NCI-H524 (cell line): ENCODE results near the gene TFAP2C.

Experiments
- DNase-seq, 2 experiments: peaks; one replicate each; lab custom pipeline; 2025; lab: John Stamatoyannopoulos, UW

Gene TFAP2C

DNA sequence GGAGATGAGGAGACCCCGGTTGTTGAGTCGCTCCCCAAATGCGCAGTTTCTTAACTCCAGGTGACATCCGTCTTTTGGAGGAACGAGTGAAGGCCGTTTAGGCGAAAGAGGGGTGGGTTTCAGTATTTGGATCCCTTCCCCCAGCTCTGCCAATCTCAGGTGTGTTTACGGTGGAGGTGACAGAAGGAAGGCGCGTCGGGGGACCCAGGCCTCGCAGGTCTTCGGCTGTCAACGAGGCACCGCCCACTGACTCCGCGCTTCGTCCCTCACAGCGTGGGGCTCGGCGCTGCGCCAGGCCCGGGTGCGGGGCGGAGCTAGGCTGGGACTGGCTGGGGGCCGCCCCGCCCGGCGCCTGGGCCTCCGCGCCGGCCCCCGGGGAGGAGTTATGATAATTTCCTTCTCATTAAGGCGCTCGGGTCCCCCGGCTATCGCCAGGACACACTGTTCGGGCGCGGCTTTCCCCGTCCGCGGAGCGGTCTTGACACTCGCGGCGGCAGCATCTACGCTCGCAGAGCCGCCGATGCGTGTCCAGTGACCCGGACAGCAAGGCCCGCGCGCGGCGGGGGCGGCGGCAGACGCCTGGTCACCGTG is at the start of gene TFAP2C:
TSS of gene TFAP2C (plus strand) at position 434 of the 591 bp plus-strand sequence. CDS start 239 bp downstream, outside the sequence.
- DNase-seq, result peak; percentile 38 to 79

DNA sequence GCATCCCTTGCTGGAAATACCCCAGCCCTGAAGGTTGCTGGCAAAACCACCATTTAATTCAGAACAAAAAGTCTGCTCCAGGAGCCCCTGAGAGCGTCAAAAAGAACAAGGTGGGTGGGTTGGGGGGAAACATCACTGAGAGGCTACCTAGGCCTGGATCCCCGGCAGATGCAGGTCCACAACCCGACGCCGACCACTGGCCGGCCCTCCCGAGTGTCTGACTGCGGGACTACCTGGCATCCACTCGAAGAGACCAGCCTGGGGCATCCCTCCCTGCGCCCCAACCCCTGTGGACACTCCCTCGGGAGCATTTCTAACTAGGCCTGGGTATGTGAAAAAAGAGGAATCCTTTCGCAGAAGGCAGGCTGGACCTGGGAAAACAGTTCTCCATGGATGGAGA is 48.9 kb upstream of the TFAP2C start:
- DNase-seq, result no peak

DNA sequence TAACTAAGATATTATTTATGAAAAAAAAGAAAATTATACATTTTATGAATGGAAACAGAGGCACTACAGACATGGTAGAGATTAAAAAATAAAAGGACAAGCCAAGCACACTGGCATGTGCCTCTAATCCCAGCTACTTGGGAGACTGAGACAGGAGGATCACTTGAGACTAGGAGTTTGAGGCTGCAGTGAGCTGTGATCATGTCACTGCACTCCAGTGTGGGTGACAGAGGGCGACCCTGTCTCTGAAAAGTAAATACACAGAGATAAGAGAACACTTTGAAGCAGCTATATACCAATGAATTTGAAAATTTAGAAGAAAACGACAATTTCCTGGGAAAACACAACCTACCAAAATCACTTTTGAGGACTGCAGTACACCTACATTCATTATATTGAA is 47.4 kb upstream of the TFAP2C start:
- DNase-seq, result no peak

- DNase-seq, result peak in 1 of 2 experiments; percentile 7
These were observed 46.6 kb upstream of the TFAP2C start for GRCh38 chr20:56582542-56582941.

GRCh38 chr20:56584916-56585315 is 44.2 kb upstream of the TFAP2C start:
- DNase-seq, result no peak

DNA sequence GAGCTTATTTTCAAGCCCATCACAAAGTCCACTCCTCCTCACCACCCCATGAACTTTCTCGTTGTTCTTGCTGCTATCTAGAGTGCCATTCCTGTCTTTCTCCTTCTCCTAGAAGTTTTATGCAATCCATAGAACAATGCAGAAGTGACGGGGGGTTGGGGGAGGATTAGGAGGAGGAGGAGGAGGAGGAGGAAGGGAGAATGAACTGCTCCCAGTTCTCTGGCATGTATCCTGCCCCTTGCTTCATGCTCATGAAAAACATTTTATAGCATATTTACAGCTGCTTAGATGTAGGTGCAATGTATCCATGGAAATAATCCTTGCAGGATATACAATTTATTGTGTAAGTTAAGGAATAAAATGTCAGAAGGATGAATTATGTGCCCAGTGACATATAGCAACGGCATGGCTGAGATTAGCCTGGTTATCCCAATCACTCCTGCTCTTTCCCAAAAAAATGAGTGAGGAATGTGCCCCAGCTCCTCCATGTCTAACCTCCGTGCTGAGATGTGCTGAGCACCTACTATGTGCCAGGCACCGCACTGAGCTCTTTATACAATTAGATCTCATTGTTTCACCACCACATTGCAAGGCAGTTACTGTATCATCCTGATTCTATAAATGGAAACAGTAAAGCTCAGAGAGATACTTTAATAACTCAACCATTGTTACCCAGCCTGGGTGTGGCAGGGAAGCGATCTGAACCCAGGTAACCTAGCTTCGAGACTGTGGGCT is 41.6 kb upstream of the TFAP2C start:
- no peak for DNase-seq

- DNase-seq, result no peak
These were observed 40.1 kb upstream of the TFAP2C start for GRCh38 chr20:56588996-56589395.

DNA sequence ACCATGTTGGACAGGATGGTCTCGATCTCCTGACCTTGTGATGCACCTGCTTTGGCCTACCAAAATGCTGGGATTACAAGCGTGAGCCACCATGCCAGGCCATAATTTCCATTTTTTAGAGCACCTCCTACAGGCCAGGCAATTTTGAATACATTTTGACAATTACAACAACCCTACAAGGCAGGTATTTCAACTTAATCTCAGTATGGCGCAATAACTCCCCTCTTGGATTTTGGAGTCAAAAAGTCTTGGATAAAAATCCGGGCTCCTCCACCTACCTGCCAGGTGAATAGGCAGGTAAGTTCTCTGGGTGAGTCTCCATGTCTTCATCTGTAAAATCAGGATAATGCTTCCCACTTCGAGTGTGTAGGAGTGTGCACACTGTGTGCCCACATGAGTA is 39.5 kb upstream of the TFAP2C start:
- DNase-seq, result no peak

- DNase-seq, result no peak
These were observed 38.2 kb upstream of the TFAP2C start for GRCh38 chr20:56590888-56591287.

DNA sequence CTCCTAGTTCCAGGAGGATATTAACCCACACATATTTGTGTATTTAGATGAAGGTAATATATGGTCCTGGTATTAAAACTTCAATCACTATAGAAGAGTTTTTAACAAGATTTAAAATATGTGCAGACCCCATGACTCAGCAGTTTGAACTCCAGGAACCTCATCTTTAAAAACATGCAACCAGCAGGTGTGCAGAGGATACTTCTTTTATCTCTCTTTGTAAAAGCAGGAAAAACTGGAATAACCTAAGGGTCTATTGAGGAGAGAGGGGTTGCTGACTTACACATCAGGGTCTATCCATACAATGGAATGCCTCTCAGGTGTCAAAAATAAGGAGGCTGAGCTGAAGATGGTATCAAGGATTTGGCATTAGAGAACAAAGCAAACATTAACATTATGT is 36.9 kb upstream of the TFAP2C start:
- DNase-seq, result no peak

DNA sequence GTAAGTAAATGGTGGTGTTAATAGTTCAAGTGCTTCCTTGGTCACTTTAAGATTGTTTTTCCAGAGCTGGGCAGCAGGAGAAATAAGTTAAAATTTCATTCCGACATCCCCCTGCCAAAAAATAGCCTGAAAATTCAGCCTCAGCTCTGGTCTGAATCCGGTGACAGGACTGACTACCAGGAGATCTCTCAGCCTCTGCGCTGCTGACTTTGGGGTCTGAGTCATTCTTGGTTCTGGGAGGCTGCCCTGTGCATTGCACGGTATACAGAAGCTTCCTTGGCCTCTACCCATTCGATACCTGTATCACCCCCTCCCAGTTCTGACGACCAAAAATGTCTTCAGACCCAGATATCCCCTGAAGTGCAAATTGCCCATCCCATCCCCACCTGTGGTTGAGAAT is 36.3 kb upstream of the TFAP2C start:
- no peak for DNase-seq

DNA sequence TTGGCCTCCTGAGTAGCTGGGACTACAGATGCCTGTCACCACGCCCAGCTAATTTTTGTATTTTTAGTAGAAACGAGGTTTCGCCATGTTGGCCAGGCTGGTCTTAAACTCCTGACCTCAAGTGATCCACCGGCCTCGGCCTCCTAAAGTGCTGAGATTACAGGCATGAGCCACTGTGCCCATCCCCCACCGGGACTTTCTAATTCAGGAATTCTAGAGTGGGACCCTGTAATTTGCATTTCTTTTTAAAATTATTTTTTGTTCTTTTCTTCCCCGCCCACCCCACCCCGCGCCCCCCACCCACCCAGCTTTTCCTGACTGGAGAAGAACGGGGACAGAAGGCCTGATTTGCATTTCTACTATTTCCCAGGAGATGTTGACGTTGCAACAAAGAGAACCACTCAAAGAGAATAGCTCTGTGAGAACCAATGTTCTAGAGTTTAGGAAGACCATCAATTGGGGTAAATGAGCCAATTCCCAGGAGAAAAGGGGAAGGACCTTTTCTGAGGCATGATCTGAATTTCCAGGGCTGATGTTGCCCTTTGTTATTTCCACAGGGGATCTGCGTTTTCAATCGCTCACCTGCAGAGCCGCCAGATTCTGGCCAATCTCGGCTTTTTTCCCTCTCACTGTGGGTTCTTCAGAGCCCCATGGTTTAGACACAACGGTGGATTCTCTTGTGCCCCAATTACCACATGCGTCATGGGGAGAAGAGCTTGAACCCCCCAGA is 33.2 kb upstream of the TFAP2C start:
- DNase-seq, result no peak

DNA sequence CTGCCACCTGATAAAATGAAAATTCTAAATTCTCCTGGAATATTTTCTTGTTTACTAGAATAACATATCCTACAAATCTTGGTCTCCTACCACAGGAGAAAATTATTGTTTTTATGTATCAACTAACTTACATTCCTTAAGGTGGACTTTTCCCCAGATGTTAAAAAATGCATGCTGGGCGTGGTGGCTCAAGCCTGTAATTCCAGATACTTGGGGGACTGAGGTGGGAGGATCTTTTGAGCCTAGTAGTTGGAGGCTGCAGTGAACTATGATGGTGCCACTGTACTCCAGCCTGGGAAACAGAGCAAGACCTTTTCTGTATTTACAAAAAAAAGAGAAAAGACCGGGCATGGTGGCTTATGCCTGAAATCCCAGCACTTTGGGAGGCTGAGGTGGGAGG is 27.9 kb upstream of the TFAP2C start:
- no peak for DNase-seq

- no peak for DNase-seq
These were observed 24.4 kb upstream of the TFAP2C start for GRCh38 chr20:56604673-56605072.

DNA sequence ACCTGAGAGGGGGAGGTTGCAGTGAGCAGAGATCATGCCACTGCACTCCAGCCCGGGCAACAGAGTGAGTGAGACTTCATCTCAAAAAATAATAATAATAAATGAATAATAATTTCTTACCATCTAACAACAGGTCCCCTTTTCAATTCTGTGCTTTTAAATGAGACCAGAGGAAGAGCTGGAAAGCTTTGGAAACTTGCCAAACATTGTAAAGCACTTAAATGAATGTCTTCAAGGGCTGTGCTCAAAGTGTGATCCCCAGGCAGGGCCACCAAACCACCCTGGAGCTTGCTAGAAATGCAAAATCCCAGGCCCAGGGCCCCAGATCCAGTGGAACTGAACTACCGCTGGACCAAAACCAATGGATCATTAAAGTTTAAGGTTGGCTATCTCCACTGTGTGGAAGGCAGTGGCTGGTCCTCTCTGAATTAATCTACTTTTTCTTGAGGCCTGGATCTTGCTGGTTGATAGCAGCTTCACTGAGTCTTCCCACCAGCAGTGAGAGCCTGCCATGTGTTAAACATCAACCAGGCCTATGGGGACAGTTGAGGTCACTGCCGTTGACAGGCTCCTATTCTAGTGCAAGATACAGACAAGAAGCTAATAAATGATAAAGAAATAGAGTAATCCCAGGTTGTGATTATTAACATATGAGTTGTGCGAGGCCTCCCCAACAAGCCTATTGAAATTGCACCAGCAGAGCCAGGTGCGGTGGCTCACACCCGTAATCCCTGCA is 23.7 kb upstream of the TFAP2C start:
- no peak for DNase-seq

GRCh38 chr20:56606174-56606945 is 22.7 kb upstream of the TFAP2C start:
- no peak for DNase-seq

DNA sequence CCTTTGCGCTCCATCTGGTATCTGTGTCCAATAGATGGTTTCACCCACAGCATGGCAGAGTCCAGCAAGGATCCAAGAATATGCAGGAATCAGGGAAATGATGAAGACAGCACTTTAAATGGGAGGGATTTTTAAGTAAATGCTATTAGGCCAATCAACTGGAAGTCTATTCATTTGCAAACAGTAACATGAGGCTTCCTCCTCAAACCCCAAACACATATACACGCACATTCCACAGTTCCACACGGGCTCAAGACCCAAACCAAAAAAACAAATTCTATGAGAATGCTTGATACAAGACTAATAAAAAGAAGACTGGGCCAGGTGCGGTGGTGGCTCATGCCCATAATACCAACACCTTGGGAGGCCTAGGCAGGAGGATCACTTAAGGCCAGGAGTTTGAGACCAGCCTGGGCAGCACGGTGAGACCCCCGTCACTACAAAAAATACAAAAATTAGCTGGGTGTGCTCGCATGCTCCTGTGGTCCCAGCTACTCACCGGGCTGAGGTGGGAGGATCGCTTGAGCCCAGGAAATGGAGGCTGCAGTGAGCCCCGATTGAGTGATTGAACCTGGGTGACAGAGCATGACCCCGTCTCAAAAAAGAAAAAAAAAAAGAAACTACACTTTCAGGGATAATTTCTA is 21.9 kb upstream of the TFAP2C start:
- no peak for DNase-seq

DNA sequence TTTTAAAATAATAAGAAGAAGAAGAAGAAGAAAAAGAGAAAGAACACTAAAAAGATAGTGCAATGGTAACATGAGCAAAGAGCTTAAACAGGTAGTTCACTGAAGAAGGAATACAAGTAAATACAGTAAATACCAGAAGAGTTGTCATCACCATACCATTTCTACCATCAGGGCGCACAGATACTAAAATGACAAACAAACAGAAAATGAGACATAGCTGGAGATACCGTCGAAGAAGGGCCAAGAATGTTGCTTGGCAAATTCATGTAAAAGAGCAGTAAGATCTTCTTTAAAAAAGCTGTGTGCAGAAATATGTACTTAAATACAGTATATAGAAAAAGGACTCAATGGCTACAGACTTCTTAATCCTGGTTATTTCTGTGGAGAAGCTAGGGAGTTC is 20.7 kb upstream of the TFAP2C start:
- no peak for DNase-seq

DNA sequence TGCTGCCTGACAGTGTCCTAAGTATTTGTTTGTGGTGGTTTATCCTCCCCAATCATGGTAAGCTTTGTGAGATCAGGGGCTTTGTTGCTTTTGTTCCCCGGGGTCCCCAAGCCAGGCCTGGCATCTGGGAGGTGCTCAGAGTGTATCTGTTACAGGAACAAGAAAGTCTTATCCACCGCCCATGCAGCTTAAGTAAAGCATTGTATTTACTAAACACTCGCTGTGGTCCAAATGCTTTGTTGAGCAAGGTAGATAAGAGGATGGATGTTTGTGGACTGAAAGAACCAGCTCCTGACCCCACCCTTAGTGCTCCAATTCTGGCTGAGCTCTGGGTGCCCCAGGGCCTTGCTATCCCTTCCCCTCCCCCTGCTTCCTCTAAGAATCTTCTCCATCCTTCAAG is 19.8 kb upstream of the TFAP2C start:
- no peak for DNase-seq

- DNase-seq, result no peak
These were observed 19.0 kb upstream of the TFAP2C start for GRCh38 chr20:56610098-56610497.

- no peak for DNase-seq
These were observed 14.9 kb upstream of the TFAP2C start for GRCh38 chr20:56614196-56614595.
